Measurements from ENCODE around the gene C14orf119. TPM values are rescaled to one million over a fixed set of nuclear protein-coding genes. Genes with fewer than 3 reads are reported as not detected.

Gene C14orf119
- total and polyA plus RNA-seq, 9 of the 15 experiments (the other 6 are each of a cell fraction or from before 2014, with no cell fraction given) = 36.7 to 251 (median 51.8) TPM

DNA sequence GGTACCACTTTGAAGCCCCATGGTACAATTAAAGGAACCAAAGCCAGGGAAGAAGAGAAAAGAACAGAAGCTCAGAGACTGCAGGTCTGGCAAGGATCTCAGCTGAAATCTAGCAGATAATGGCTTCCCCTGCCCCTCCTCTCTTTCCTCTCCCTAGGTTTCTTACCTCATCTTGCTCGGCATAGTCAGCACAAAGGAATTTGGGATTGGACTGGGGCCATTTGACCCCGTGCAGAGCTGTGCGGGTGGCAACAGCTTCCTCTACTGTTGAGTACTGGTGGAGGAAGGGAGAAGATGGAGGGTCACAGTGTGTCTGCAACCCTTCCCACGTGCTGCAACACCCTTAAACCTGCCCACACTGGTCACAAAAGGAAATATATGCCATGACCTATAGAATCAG, 33.3 kb upstream of the C14orf119 start (continued):
- TF ChIP-seq, protein P1, sequence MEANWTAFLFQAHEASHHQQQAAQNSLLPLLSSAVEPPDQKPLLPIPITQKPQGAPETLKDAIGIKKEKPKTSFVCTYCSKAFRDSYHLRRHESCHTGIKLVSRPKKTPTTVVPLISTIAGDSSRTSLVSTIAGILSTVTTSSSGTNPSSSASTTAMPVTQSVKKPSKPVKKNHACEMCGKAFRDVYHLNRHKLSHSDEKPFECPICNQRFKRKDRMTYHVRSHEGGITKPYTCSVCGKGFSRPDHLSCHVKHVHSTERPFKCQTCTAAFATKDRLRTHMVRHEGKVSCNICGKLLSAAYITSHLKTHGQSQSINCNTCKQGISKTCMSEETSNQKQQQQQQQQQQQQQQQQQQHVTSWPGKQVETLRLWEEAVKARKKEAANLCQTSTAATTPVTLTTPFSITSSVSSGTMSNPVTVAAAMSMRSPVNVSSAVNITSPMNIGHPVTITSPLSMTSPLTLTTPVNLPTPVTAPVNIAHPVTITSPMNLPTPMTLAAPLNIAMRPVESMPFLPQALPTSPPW (CRISPR knock-in tag; IDR thresholded peaks at IDR 0.05) = peak; percentile 34; the same call in 1 of the 2 replicates
- TF ChIP-seq FOSL1 (tag; conservative IDR thresholded peaks at IDR 0.05) = peak; percentile 80

DNA sequence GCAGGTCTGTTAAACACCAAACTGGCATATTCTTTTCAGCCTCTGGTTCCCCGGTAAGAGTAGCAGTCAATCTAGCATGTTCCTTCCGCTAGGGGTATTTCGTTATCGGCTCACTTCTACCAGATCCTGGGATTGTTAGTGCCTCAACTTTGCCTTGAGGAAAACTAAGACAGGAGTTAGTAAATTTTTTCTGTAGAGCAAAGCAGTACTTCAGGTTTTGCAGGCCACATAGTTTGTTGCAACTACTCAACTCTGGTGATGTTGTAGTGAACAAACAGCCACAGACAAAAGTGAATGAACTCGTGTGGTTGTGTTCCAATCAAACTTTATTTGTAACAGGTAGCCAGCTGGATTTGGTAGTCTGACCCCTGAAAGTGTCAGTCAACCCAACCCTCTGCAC, 31.7 kb upstream of the C14orf119 start:
- in situ Hi-C loops (cut with MboI) = no loop called here
- H3K79me2 ChIP-seq (ENCODE audit: control insufficient read depth, insufficient read depth, low read length) = peaks cover 32% of the 10 kb centered on the region
- peaks cover 94% of the 10 kb centered on the region for H3K36me3 ChIP-seq (ENCODE audit: control insufficient read depth, insufficient read depth, low read length)
- ChIA-PET CTCF (ENCODE audit: low intra/inter-chr PET ratio) (no interaction called here), POLR2A (interaction anchor here (0.8 kb wide), 1 partner anchor 1631 kb away, joined by 3 read pairs; no protein-coding TSS in a partner anchor)
- WGBS (ENCODE audit: insufficient coverage, low coverage, missing lambda C conversion rate) = 89% methylated on average over 5 of the region's 5 CpGs
- H3K4me1 ChIP-seq (replicated peaks in 1 of 2; ENCODE audit: control insufficient read depth in 2 of 2, insufficient read depth in 2 of 2, low read length in 2 of 2) = peaks cover 0 to 5% of the 10 kb centered on the region in 2 experiments; a peak in 2 of 5 replicates
- no TSS peak for BruUV-seq (replicated peaks)
- H3K9ac ChIP-seq (ENCODE audit: insufficient read depth in 1 of 2, low read depth in 2 of 2, low read length in 2 of 2) = no peak overlapping the region
- no peaks in the 10 kb centered on the region for H3K27me3 ChIP-seq (ENCODE audit: control insufficient read depth in 2 of 2, insufficient read depth in 2 of 2, low read length in 2 of 2)
- H3K4me2 ChIP-seq (ENCODE audit: insufficient read depth, low read length) = no peak overlapping the region
- no peaks in the 10 kb centered on the region for H3K9me3 ChIP-seq (replicated peaks; ENCODE audit: control insufficient read depth, insufficient read depth, low read depth, low read length)
- no peak overlapping the region for H2AFZ ChIP-seq (ENCODE audit: low read depth, low read length)
- H3K27ac ChIP-seq (ENCODE audit: extremely low read depth, low read depth, low read length) = no peak overlapping the region
- FAIRE-seq = no peak
- peaks cover 12% of the 10 kb centered on the region; the same call in 1 of the 2 replicates for H4K20me1 ChIP-seq (replicated peaks; ENCODE audit: control insufficient read depth, insufficient read depth, low read length)
- ATAC-seq = no peak
- DNase-seq (ENCODE audit: extremely low read depth in 1 of 4, low spot score in 3 of 4) = no peak
- peaks cover 5% of the 10 kb centered on the region for H3K9me1 ChIP-seq (ENCODE audit: control insufficient read depth, insufficient read depth, low read length)
- no peak for TF ChIP-seq ZNF174 (CRISPR knock-in tag; IDR thresholded peaks at IDR 0.05)
- TF ChIP-seq RB1 (IDR thresholded peaks at IDR 0.05; ENCODE audit: low read depth) = no peak
- no peak for TF ChIP-seq ZNF41 (CRISPR knock-in tag; conservative IDR thresholded peaks at IDR 0.05)
- TF ChIP-seq ETV6 (IDR thresholded peaks at IDR 0.05; ENCODE audit: borderline replicate concordance in 1 of 2, low read depth in 2 of 2, low read length in 1 of 2) = no peak
- no peak for TF ChIP-seq ETV6 (CRISPR knock-in tag; IDR thresholded peaks at IDR 0.05; ENCODE audit: borderline replicate concordance)
- no peak for TF ChIP-seq CTBP1 (IDR thresholded peaks at IDR 0.05; ENCODE audit: borderline replicate concordance)
- no peak for TF ChIP-seq WHSC1 (IDR thresholded peaks at IDR 0.05; ENCODE audit: low read length)
- TF ChIP-seq, protein P2, sequence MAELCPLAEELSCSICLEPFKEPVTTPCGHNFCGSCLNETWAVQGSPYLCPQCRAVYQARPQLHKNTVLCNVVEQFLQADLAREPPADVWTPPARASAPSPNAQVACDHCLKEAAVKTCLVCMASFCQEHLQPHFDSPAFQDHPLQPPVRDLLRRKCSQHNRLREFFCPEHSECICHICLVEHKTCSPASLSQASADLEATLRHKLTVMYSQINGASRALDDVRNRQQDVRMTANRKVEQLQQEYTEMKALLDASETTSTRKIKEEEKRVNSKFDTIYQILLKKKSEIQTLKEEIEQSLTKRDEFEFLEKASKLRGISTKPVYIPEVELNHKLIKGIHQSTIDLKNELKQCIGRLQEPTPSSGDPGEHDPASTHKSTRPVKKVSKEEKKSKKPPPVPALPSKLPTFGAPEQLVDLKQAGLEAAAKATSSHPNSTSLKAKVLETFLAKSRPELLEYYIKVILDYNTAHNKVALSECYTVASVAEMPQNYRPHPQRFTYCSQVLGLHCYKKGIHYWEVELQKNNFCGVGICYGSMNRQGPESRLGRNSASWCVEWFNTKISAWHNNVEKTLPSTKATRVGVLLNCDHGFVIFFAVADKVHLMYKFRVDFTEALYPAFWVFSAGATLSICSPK (IDR thresholded peaks at IDR 0.05; ENCODE audit: borderline replicate concordance) = no peak
- no peak for TF ChIP-seq DIDO1 (tag; IDR thresholded peaks at IDR 0.05; ENCODE audit: low read depth)
- no peak for TF ChIP-seq TAF1 (IDR thresholded peaks at IDR 0.05; ENCODE audit: control insufficient read depth, extremely low read depth, insufficient read depth, low read length, severe bottlenecking)
- no peak for TF ChIP-seq MEF2A (IDR thresholded peaks at IDR 0.05; ENCODE audit: control insufficient read depth, low read depth, low read length)
- intact Hi-C loops (cut with micrococcal nuclease) = no loop called here
- H3K4me3 ChIP-seq = no peak overlapping the region

Data from K562 (cell line).